ENCODE results near the gene RASGEF1B.

RASGEF1B gene

GRCh38 chr4:81471588-81472280 lies at the start of gene RASGEF1B:
Gene RASGEF1B, minus strand, starts transcription at chr4:81471907. Its CDS starts 12,399 bp downstream, at chr4:81459508.
- DNase-seq (ENCODE audit: insufficient read length, low spot score): peak; percentile 70
- no peak for FAIRE-seq

DNA sequence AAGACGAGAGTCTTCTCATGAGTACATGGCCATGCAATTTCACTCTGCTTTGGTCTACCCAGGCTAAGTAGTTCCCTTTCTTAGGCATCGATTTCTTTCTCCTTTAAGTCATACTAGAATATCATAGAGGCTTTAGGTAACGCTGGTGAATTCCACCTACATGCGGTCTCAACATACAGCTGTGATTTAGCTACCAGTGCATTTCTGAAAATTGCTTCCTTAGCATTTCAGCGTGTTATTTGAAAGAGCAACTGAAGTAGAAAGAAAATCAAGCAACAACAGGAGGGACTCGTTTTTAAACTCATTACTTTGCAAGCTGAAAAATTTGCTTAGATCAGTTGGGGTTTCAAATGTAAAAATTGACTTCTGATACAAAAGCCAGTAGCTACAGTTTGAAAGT lies 48.1 kb upstream of the RASGEF1B start:
- FAIRE-seq (no peak), DNase-seq (ENCODE audit: insufficient read length, low spot score) (no peak)

- no peak for FAIRE-seq
- DNase-seq (ENCODE audit: insufficient read length, low spot score): no peak
Observed at GRCh38 chr4:81519427-81519773, 47.7 kb upstream of the RASGEF1B start.

DNA sequence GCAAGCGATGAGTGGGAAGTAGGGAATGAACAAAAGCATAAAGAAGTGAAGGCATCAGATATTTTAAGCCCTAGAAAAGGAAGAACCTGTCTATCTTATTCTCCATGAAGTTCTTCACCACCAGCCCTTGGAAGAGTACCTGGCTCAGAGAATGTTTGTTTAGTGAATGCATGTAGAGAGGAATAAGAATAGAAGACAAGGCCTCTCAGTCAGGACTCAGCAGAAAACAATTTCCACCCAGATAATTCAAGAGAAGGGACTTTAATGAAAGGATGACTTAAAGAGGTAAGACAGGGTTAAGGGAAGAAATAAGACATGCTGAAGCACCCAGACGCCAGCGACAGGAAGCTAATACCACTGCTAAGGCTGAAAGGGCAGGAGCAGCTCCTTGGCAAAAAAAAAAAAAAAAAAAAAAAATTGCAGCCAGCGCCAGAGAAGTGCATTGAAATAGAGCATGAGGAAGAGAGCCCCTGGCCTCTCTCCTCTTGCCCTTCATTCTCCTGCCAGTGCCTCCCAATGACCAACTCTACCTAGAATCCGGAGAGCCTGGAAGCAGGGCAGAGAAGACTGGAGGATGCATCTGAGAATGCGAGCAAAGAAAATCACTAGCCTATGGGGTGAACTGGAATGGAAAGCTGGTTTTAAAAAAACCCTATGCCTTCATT lies 47.2 kb upstream of the RASGEF1B start:
- no peak for FAIRE-seq

GRCh38 chr4:81516241-81516640 lies 44.5 kb upstream of the RASGEF1B start:
- FAIRE-seq: no peak
- DNase-seq (ENCODE audit: insufficient read length, low spot score): no peak

More for the DNA sequence above, 47.2 kb upstream of the RASGEF1B start:
- no peak for DNase-seq (ENCODE audit: insufficient read length, low spot score)

- no peak for DNase-seq (ENCODE audit: insufficient read length, low spot score)
Observed at GRCh38 chr4:81512757-81513501, 41.2 kb upstream of the RASGEF1B start.

DNA sequence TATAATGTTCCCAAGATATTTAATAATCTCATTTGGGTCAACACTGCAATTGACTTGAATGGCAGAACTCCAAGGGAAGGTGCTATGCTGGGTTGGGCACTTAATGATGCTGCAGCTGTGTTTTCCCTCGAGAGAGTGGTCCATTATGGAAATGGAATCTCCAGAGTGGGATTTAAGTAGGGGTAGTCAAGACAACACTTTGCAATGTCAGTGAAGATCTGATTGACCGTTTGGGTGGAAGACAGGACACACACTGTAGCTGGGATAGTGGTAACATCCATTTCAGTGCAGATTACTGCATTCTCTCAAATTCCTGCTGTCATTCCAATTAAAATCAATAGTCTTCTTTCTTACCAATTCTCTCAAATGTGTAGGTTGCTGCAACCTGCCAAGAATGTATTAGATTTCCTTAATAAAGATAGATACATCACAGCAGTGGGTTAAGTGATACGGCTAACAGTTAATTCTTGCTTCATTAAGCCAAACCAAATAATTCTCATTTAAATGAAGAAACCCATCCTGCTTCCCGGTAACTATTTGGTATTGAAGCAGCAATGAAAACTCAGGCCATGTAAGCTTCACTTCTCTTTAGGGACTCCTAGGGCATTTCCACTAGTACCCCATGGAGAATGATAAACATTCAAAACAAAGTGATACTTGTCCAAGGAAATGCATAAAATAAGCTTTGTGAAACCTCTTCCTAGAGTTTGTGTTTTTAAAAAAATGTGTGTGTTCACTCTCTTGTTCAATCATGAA lies 40.5 kb upstream of the RASGEF1B start:
- DNase-seq (ENCODE audit: insufficient read length, low spot score): no peak
- FAIRE-seq: no peak

More at GRCh38 chr4:81512757-81513501, 41.2 kb upstream of the RASGEF1B start:
- no peak for FAIRE-seq

DNA sequence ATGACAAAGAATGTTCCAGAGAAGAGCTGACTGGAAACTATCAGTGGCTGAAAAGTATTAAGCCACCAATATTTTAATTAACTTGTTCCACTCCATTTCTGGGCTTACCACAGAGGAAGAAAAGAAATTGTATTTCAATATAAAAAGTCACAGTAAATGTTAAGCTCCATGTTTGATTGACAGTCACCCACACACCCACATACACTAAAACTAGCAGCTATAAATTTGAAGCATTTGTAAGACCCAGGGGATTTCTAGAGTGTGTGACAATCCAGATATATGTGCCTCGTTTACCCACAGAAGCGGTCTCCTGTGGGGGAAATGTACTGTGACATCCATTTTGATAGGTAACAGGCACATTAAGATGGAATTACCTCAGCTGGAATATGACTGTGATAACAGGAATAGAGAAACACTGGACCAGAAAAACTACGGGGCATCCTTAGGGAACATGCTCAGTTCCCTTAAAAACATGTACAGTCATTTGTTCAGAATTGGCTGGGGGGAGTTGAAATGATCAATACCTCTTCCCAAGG lies 39.0 kb upstream of the RASGEF1B start:
- no peak for FAIRE-seq
- no peak for DNase-seq (ENCODE audit: insufficient read length, low spot score)

GRCh38 chr4:81509822-81510221 lies 38.1 kb upstream of the RASGEF1B start:
- no peak for FAIRE-seq
- DNase-seq (ENCODE audit: insufficient read length, low spot score): no peak

DNA sequence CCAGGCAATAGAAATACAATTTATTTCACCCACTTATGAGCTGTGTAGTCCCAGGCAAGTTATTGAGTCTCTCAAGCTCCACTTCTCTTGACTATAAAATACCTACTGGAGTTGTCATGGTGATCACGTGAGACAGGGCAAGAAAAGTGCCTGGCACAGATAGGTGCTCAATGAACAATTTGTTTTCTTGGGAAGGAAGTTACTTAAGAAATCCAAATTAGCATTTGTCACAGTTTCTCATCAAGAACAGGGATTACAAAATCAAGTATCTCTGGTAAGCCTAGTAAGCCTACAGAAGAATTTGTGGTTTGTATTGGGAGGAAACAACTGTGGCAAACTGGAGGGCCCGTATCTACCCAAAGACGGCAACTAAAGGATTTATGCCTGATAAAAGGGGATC lies 37.5 kb upstream of the RASGEF1B start:
- DNase-seq (ENCODE audit: insufficient read length, low spot score): no peak
- no peak for FAIRE-seq

- FAIRE-seq: no peak
- no peak for DNase-seq (ENCODE audit: insufficient read length, low spot score)
Observed at GRCh38 chr4:81508411-81509185, 36.9 kb upstream of the RASGEF1B start.

DNA sequence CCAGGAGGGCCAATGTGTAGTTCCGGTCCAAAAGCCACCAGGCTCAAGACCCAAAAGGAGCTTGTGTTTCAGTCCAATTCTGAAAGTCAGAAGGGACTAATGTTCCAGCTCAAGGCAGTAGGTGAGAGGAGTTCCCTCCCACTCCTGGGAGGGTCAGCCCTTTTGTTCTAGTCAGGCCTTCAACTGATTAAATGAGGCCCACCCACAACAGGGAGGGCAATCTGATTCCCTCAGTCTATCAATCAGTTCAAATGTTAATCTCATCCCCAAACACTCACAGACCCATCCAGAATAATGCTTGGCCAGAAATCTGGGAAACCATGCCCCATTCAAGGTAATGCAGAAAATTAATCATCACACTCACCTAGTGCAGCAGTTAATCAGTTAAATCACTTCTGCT lies 35.8 kb upstream of the RASGEF1B start:
- FAIRE-seq (no peak), DNase-seq (ENCODE audit: insufficient read length, low spot score) (no peak)

DNA sequence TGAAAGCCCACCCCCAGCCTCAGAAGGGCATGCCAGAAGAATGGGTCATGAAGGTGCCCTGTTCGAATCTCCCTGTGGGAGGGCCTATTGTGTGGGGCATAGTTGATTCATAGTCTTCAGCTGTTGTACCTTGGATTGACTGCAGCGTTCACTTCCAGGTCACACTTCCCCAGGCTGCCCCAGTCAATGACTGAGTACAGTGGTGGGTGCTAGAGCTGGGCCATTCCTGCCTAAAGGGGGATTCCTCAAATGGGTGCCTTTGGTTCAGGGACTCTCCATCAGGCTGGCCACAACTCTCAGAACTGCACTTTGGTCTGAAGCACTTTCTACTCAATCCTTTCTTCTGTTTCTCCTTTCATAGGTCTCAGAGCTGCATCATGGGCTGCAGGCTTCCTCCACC lies 35.0 kb upstream of the RASGEF1B start:
- FAIRE-seq (no peak), DNase-seq (ENCODE audit: insufficient read length, low spot score) (no peak)

DNA sequence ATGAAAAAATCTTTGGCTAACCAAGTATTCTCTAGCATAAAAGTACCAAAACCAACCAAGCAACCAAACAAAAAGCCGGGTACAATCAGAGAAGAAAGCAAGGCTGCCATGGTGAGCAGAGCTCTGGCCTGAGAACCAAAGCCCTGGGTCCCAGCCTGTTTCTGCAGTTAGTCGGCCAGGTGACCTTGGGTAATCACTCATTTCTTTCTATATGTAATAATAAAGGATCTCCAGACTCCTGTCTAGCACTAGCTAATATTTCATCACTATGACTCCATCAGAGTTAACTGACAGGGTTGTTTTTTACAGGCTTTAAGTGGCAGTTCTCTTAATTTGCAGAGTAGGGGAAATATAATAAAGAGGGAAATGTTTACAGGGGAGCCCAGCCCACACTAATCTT lies 34.0 kb upstream of the RASGEF1B start:
- no peak for DNase-seq (ENCODE audit: insufficient read length, low spot score)
- FAIRE-seq: no peak

- FAIRE-seq: no peak
- DNase-seq (ENCODE audit: insufficient read length, low spot score): no peak
Observed at GRCh38 chr4:81505004-81505598, 33.4 kb upstream of the RASGEF1B start.

DNA sequence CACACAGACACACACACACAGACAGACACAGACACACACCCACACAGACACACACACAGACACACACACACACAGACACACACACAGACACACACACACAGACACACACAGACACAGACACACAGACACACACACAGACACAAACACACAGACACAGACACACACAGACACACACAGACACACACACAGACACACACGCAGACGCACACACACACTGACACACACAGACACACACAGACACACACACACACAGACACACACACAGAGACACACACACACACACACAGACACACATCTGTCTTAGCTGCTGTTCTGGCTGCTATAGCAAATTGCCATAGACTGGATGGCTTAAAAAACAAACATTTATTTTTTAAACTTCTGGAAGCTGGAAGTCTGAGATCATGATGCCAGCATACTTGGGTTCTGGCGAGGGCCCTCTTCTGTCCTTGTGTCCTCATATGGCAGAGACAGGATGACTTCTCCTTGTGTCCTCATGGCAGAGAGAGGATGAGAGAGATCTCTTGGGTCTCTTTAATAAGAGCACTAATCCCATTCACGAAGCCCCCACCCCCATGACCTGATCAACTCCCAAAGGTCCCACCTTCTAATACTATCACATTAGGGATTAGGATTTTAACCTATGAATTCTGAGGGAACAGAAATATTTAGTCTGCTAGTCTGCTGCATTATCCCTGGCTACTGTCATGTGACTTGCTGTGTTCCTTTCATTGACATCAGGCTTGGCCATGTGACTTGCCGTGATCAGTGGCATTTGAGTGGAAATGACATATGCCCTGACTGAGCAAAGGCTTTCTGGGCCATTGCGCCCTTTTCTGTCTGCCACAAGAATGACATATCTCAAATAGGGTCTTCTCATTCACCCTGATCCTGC lies 32.7 kb upstream of the RASGEF1B start:
- no peak for FAIRE-seq
- DNase-seq (ENCODE audit: insufficient read length, low spot score): no peak

DNA sequence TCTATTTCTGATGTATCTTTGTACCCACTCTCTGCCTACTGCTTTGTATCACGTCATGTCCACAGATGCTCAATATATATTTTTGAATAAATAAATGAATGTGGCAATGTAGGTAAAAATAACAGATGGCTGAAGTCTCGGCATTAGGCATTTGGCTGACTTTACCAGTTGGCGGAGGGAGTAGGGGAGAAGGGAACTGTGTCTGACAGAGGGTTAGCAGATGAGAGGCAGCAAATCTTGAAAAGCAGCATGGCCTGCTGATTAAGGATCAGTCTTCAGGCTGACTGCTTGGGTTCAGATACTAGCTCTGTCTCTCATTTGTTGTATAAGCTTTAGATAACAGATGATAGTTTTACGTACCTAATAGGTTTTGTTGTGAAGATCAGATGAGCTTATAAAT lies 31.9 kb upstream of the RASGEF1B start:
- FAIRE-seq (no peak), DNase-seq (ENCODE audit: insufficient read length, low spot score) (no peak)

DNA sequence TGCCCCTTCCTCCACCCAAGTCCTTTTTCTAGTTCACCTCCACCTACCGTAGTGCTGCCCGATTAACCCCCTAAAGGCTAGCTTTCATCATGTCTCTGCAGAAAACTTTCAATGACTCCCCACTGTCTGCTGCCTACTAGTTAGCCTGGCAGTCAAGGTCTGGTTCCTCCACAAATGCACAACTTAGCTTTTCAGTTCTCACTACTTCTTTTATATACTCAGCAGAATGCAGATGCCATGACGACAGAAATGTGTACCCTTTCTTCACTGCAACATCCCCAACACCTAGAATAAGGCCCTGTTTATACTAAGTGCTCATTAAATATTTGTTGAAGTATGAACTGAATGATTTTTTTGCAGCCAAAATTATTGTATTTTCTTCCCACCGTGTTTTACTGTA lies 30.9 kb upstream of the RASGEF1B start:
- DNase-seq (ENCODE audit: insufficient read length, low spot score) (no peak), FAIRE-seq (no peak)

DNA sequence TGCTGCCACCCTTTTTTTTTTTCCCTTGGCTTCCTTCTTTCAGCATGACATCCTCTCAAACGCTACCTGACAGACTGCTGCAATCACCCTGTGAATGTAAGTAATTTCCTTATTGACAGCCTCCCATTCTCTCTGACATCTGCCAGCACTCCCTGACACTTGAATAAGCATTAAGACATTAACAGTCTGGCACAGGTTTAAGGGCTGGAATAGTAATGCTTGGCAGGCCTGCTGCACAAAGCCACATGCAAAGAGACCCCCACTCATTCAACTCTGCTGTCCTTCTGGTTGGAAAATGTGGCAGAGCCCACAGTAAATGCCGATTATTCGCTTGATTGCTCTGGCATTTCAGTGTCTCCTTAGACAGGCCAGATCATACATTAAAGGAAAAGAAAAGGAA lies 28.1 kb upstream of the RASGEF1B start:
- FAIRE-seq (no peak), DNase-seq (ENCODE audit: insufficient read length, low spot score) (no peak)
